Measurements from ENCODE around the gene RAI1.

DNA sequence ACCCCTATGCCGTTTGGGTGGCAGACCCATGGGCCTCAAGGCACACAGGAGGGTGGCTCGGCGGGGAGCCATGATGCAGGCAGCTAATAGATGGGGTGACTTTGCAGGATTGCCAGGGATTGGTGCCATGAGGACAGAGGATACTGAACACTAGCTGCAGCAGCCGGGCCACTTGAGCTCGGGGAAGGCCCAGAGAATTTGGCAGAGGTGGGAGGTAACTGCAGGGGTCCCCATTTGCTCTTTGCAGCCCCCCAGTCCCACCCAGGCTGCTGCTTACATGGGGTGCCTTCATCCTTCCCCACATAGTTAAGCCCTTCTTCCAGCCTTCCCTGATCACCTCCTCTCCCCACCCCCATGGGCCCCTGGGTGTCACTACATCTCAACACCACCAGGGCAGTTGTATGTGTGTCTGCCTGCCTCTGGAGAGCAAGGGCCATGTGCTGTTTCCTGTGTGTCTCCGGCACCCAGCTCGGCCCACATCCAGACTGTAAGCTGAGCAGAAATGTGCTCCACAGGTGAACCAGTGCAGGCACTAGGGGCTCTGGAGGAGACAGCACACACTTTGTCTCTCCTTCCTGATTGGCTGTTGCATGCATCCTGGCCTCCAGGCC, 103.5 kb downstream of the RAI1 start:
- TF ChIP-seq, protein P1, sequence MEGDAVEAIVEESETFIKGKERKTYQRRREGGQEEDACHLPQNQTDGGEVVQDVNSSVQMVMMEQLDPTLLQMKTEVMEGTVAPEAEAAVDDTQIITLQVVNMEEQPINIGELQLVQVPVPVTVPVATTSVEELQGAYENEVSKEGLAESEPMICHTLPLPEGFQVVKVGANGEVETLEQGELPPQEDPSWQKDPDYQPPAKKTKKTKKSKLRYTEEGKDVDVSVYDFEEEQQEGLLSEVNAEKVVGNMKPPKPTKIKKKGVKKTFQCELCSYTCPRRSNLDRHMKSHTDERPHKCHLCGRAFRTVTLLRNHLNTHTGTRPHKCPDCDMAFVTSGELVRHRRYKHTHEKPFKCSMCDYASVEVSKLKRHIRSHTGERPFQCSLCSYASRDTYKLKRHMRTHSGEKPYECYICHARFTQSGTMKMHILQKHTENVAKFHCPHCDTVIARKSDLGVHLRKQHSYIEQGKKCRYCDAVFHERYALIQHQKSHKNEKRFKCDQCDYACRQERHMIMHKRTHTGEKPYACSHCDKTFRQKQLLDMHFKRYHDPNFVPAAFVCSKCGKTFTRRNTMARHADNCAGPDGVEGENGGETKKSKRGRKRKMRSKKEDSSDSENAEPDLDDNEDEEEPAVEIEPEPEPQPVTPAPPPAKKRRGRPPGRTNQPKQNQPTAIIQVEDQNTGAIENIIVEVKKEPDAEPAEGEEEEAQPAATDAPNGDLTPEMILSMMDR (IDR thresholded peaks at IDR 0.05 in 2 of 3, conservative IDR thresholded peaks at IDR 0.05 in 1 of 3; ENCODE audit: control insufficient read depth in 2 of 3, extremely low read depth in 1 of 3, insufficient read depth in 1 of 3, low read depth in 3 of 3, low read length in 3 of 3), result 0 out of 6 replicates have a peak, but pooled peaks of 1 of the 3 experiments have one; percentile 10
- no peak for TF ChIP-seq BHLHE40 (IDR thresholded peaks at IDR 0.05; ENCODE audit: borderline replicate concordance in 1 of 2, low read depth in 2 of 2, low read length in 1 of 2)
- no peak for TF ChIP-seq YY1 (IDR thresholded peaks at IDR 0.05; ENCODE audit: low read depth, low read length)
- TF ChIP-seq SIN3A (IDR thresholded peaks at IDR 0.05; ENCODE audit: low read depth, low read length), result no peak
- peak; percentile 52; the same call in 1 of the 2 replicates for TF ChIP-seq NFYB (IDR thresholded peaks at IDR 0.05; ENCODE audit: insufficient read depth, low read depth, low read length)
- TF ChIP-seq EP300 (IDR thresholded peaks at IDR 0.05; ENCODE audit: borderline replicate concordance in 1 of 2, control insufficient read depth in 1 of 2, low read depth in 2 of 2, low read length in 2 of 2), result no peak
- TF ChIP-seq CREB1 (IDR thresholded peaks at IDR 0.05; ENCODE audit: low read depth), result no peak
- TF ChIP-seq CBFB (IDR thresholded peaks at IDR 0.05; ENCODE audit: low read depth), result no peak
- TF ChIP-seq RBBP5 (conservative IDR thresholded peaks at IDR 0.05), result no peak
- TF ChIP-seq EZH2 (IDR thresholded peaks at IDR 0.05; ENCODE audit: borderline replicate concordance, control insufficient read depth, low read depth, low read length), result no peak
- TF ChIP-seq HCFC1 (IDR thresholded peaks at IDR 0.05; ENCODE audit: low read length), result no peak
- TF ChIP-seq MXI1 (IDR thresholded peaks at IDR 0.05; ENCODE audit: low read depth, low read length), result no peak
- TF ChIP-seq, protein P2, sequence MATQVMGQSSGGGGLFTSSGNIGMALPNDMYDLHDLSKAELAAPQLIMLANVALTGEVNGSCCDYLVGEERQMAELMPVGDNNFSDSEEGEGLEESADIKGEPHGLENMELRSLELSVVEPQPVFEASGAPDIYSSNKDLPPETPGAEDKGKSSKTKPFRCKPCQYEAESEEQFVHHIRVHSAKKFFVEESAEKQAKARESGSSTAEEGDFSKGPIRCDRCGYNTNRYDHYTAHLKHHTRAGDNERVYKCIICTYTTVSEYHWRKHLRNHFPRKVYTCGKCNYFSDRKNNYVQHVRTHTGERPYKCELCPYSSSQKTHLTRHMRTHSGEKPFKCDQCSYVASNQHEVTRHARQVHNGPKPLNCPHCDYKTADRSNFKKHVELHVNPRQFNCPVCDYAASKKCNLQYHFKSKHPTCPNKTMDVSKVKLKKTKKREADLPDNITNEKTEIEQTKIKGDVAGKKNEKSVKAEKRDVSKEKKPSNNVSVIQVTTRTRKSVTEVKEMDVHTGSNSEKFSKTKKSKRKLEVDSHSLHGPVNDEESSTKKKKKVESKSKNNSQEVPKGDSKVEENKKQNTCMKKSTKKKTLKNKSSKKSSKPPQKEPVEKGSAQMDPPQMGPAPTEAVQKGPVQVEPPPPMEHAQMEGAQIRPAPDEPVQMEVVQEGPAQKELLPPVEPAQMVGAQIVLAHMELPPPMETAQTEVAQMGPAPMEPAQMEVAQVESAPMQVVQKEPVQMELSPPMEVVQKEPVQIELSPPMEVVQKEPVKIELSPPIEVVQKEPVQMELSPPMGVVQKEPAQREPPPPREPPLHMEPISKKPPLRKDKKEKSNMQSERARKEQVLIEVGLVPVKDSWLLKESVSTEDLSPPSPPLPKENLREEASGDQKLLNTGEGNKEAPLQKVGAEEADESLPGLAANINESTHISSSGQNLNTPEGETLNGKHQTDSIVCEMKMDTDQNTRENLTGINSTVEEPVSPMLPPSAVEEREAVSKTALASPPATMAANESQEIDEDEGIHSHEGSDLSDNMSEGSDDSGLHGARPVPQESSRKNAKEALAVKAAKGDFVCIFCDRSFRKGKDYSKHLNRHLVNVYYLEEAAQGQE (IDR thresholded peaks at IDR 0.05; ENCODE audit: low read depth, low read length), result no peak
- TF ChIP-seq ZNF274 (IDR thresholded peaks at IDR 0.05; ENCODE audit: insufficient read depth, insufficient read length), result no peak
